Stomach (tissue), 19 donors: ENCODE measurements around the gene UBXN6. TPM values are rescaled to one million over a fixed set of nuclear protein-coding genes. Genes with fewer than 3 reads are reported as not detected.

Experiments used
- DNase-seq, 2 donors: peaks; one replicate each; pipeline versions ENCODE4 v3.0.0 to v3.0.0-alpha.2; 2013 to 2019
- H3K27ac ChIP-seq, 5 donors: fragments of 200-600 bp in 4 of 5; sonication (generic) in 4 of 5; one replicate each; pipeline ENCODE4 v1.5.1; 2013 to 2019; ENCODE audit warnings: mild to moderate bottlenecking in 1 of 5, moderate library complexity in 1 of 5
- H3K27me3 ChIP-seq, 3 donors: fragments of 200-600 bp; sonication (generic); one replicate each; pipeline ENCODE4 v1.5.1; 2017 to 2019; ENCODE audit warnings: mixed run types in 1 of 3
- H3K36me3 ChIP-seq, 4 donors: fragments of 200-600 bp; sonication (generic); 1 replicate in 3 of 4; 2 replicates in 1 of 4; pipeline ENCODE4 v1.5.1; 2016 to 2019
- H3K4me1 ChIP-seq, 4 donors: fragments of 200-600 bp; sonication (generic); one replicate each; pipeline ENCODE4 v1.5.1; 2016 to 2019
- H3K4me3 ChIP-seq, 4 donors: fragments of 200-600 bp; sonication (generic) in 3 of 4; one replicate each; pipeline ENCODE4 v1.5.1; 2016 to 2019; ENCODE audit warnings: mild to moderate bottlenecking in 1 of 4
- H3K9me3 ChIP-seq, 4 donors: fragments of 200-600 bp; sonication (generic); one replicate each; pipeline ENCODE4 v1.5.1; 2016 to 2019
- CTCF ChIP-seq, 7 experiments: fragments of 450-650 bp in 4 of 7; fragments of 200-600 bp in 3 of 7; sonication (generic) in 3 of 7; IDR thresholded peaks; one replicate each; pipeline ENCODE4 v1.5.1; 2016 to 2019; ENCODE audit warnings: antibody characterized with exemption in 7 of 7, control low read depth in 2 of 7, mild to moderate bottlenecking in 1 of 7
- EP300 ChIP-seq: sonication (generic); formaldehyde crosslinking; IDR thresholded peaks from one replicate; pipeline ENCODE4 v1.6.1; 2017; ENCODE audit warnings: antibody characterized with exemption
- POLR2A ChIP-seq, 4 donors: fragments of 450-650 bp; IDR thresholded peaks; one replicate each; pipeline ENCODE4 v1.6.1; 2016; ENCODE audit warnings: antibody characterized with exemption in 4 of 4, control low read depth in 2 of 4, mild to moderate bottlenecking in 1 of 4, moderate library complexity in 1 of 4
- POLR2AphosphoS5 ChIP-seq, 3 donors: sonication (generic); formaldehyde crosslinking; IDR thresholded peaks; one replicate each; pipeline ENCODE4 v1.6.1; 2016; ENCODE audit warnings: antibody characterized with exemption in 3 of 3
- WGBS, 5 donors: extraction: QIAGEN DNeasy Blood & Tissue Kit in 3 of 5; methylation state at CpG; one replicate each; pipeline versions ENCODE4 v1.1.5 to v1.1.7; 2013 to 2018; 5-methylcytosine and 5-hydroxymethylcytosine counted together
- intact Hi-C: fragments of 100-400 bp; cut with DNase I; formaldehyde crosslinking; loops from one replicate; pipeline ENCODE4 v1.15.1; 2023; ENCODE audit warnings: low total_unique reads
- long read RNA-seq, 10 donors: transcript quantifications; one replicate each; lab custom pipeline, GENCODE V29; 2026
- polyA plus RNA-seq, 3 donors: library from polyadenylated mRNA; stranded (reverse); fragments of 200-250 nt; gene quantifications; one replicate each; pipeline ENCODE4 v1.2.3, GENCODE V29; 2013
- total RNA-seq, 5 donors: library from RNA; depleted of rRNA; stranded (reverse); fragments of >200 nt; gene quantifications; one replicate each; pipeline versions ENCODE4 v1.1.0 to v1.2.3, GENCODE V29; 2014 to 2016
- donor health status: healthy with polysubstance abuse.
- donor health status: Bipolar disorder and iron deficiency.
- donor health status: healthy.

The UBXN6 gene
- total RNA-seq (100 to 1,000 TPM in 1 of 5 donors, 10 to 100 TPM in 4; 19.3 to 208 (median 73.7) TPM), polyA plus RNA-seq (100 to 1,000 TPM; 112 to 148 (median 138) TPM)
- long read RNA-seq, donor 1, full-length matches to known transcripts, result 17 of 17 reads
- long read RNA-seq, donor 1, partial matches to known transcripts, result 0 of 17 reads
- long read RNA-seq, donor 1, other reads (novel, unspliced or antisense), result 0 of 17 reads
- long read RNA-seq, donor 2, full-length matches to known transcripts, result 26 of 26 reads
- long read RNA-seq, donor 2, partial matches to known transcripts, result 0 of 26 reads
- long read RNA-seq, donor 2, other reads (novel, unspliced or antisense), result 0 of 26 reads
- long read RNA-seq, donor 3, full-length matches to known transcripts, result 21 of 21 reads
- long read RNA-seq, donor 3, partial matches to known transcripts, result 0 of 21 reads
- long read RNA-seq, donor 3, other reads (novel, unspliced or antisense), result 0 of 21 reads
- long read RNA-seq, donor 4, full-length matches to known transcripts, result 2 of 2 reads
- long read RNA-seq, donor 4, partial matches to known transcripts, result 0 of 2 reads
- long read RNA-seq, donor 4, other reads (novel, unspliced or antisense), result 0 of 2 reads
- long read RNA-seq, donor 5, full-length matches to known transcripts, result 22 of 22 reads
- long read RNA-seq, donor 5, partial matches to known transcripts, result 0 of 22 reads
- long read RNA-seq, donor 5, other reads (novel, unspliced or antisense), result 0 of 22 reads
- long read RNA-seq, donor 6, full-length matches to known transcripts, result 76 of 81 reads
- long read RNA-seq, donor 6, partial matches to known transcripts, result 5 of 81 reads
- long read RNA-seq, donor 6, other reads (novel, unspliced or antisense), result 0 of 81 reads
- long read RNA-seq, donor 7, full-length matches to known transcripts, result 50 of 62 reads
- long read RNA-seq, donor 7, partial matches to known transcripts, result 12 of 62 reads
- long read RNA-seq, donor 7, other reads (novel, unspliced or antisense), result 0 of 62 reads
- long read RNA-seq, donor 8, full-length matches to known transcripts, result 30 of 30 reads
- long read RNA-seq, donor 8, partial matches to known transcripts, result 0 of 30 reads
- long read RNA-seq, donor 8, other reads (novel, unspliced or antisense), result 0 of 30 reads
- long read RNA-seq, donor 9, full-length matches to known transcripts, result 17 of 24 reads
- long read RNA-seq, donor 9, partial matches to known transcripts, result 7 of 24 reads
- long read RNA-seq, donor 9, other reads (novel, unspliced or antisense), result 0 of 24 reads
- long read RNA-seq, donor 10, full-length matches to known transcripts, result 13 of 13 reads
- long read RNA-seq, donor 10, partial matches to known transcripts, result 0 of 13 reads
- long read RNA-seq, donor 10, other reads (novel, unspliced or antisense), result 0 of 13 reads

- peak within 1 kb of the TSS; percentile 83 to 93 (median 89) for H3K27ac ChIP-seq
- intact Hi-C loops, result no loop called here
- H3K4me3 ChIP-seq, result peak within 1 kb of the TSS; percentile 66 to 88 (median 80)
- TF ChIP-seq EP300 (no peak), POLR2A (IDR thresholded peaks at IDR 0.05) (no peak), CTCF (IDR thresholded peaks at IDR 0.05) (peak in 1 of 7 experiments; percentile 13), POLR2AphosphoS5 (IDR thresholded peaks at IDR 0.05) (peak; percentile 44 to 87 (median 75))
- DNase-seq, result peak; percentile 98 to 99
- peaks cover 14 to 23% (median 21%) of the 10 kb centered on the region in 4 donors for H3K36me3 ChIP-seq
- WGBS, 5 donors, result 9 to 16% (median 10%) methylated on average over 38 to 52 of the region's 52 CpGs
- H3K9me3 ChIP-seq, result no peaks in the 10 kb centered on the region
- no peaks in the 10 kb centered on the region for H3K27me3 ChIP-seq
- H3K4me1 ChIP-seq, result peaks cover 16 to 37% (median 30%) of the 10 kb centered on the region in 4 donors
Observed at GRCh38 chr19:4457654-4458395, at the start of gene UBXN6. TSS of gene UBXN6 (minus strand) at chr19:4457794. CDS start at chr19:4457697, 97 bp downstream.

GRCh38 chr19:4507150-4507452 lies 49.5 kb upstream of the UBXN6 start:
- no peak for TF ChIP-seq POLR2AphosphoS5 (IDR thresholded peaks at IDR 0.05)
- no peak for TF ChIP-seq POLR2A (IDR thresholded peaks at IDR 0.05)
- no peak for TF ChIP-seq EP300
- no peak for TF ChIP-seq CTCF (IDR thresholded peaks at IDR 0.05)
- WGBS, 5 donors, result 67 to 93% (median 90%) methylated on average over 5 to 12 of the region's 12 CpGs
- intact Hi-C loops, result no loop called here
- peaks cover 5 to 66% (median 54%) of the 10 kb centered on the region in 4 donors for H3K36me3 ChIP-seq
- no peak for DNase-seq
- H3K27ac ChIP-seq, result peak overlapping the region in 1 of 5 donors; percentile 43
- no peaks in the 10 kb centered on the region for H3K27me3 ChIP-seq
- H3K4me1 ChIP-seq, result peaks cover 0 to 5% (median 0%) of the 10 kb centered on the region in 4 donors
- H3K4me3 ChIP-seq, result no peak overlapping the region
- H3K9me3 ChIP-seq, result no peaks in the 10 kb centered on the region

- TF ChIP-seq CTCF (IDR thresholded peaks at IDR 0.05) (no peak), EP300 (no peak), POLR2AphosphoS5 (IDR thresholded peaks at IDR 0.05) (no peak), POLR2A (IDR thresholded peaks at IDR 0.05) (no peak)
- H3K4me3 ChIP-seq, result no peak overlapping the region
- intact Hi-C loops, result no loop called here
- no peaks in the 10 kb centered on the region for H3K9me3 ChIP-seq
- WGBS, 5 donors, result 84 to 91% (median 88%) methylated on average over 15 to 17 of the region's 17 CpGs
- no peak for DNase-seq
- peak overlapping the region in 1 of 5 donors; percentile 43 for H3K27ac ChIP-seq
- peaks cover 7 to 69% (median 59%) of the 10 kb centered on the region in 4 donors for H3K36me3 ChIP-seq
- H3K27me3 ChIP-seq, result no peaks in the 10 kb centered on the region
- H3K4me1 ChIP-seq, result peaks cover 0 to 5% (median 0%) of the 10 kb centered on the region in 4 donors
Observed at GRCh38 chr19:4506449-4507149, 49.0 kb upstream of the UBXN6 start.
